OCI-LY7 (cell line): ENCODE data around the gene IL5RA.

ENCODE experiments used
- CTCF ChIP-seq: fragments of 200-600 bp; sonication (generic); conservative IDR thresholded peaks from 2 replicates; pipeline ENCODE4 v1.5.1; 2014; ENCODE audit warnings: mild to moderate bottlenecking, antibody characterized with exemption, low read length, moderate library complexity, mixed read lengths
- EZH2phosphoT487 ChIP-seq: fragments of 200-600 bp; sonication (generic); IDR thresholded peaks from 2 replicates; pipeline ENCODE4 v1.6.1; 2018; ENCODE audit warnings: low read depth, borderline replicate concordance, mild to moderate bottlenecking, mixed run types, antibody characterized with exemption, low read length, moderate library complexity, mixed read lengths

- no peak for TF ChIP-seq CTCF
- TF ChIP-seq EZH2phosphoT487, result no peak
Measured at GRCh38 chr3:3037156-3037555, 73.0 kb downstream of the IL5RA start.
